ENCODE results near the gene HCFC1R1. TPM values are rescaled to one million over a fixed set of nuclear protein-coding genes. Genes with fewer than 3 reads are reported as not detected.

Gene HCFC1R1
- total and polyA plus RNA-seq, 2 of the 8 experiments (the other 6 are each of a cell fraction or from before 2014, with no cell fraction given), result 72.7 to 138 TPM

- TF ChIP-seq EZH2 (IDR thresholded peaks at IDR 0.05; ENCODE audit: low read depth, low read length, severe bottlenecking) (no peak), BCL11A (IDR thresholded peaks at IDR 0.05; ENCODE audit: low read depth in 2 of 2, low read length in 2 of 2) (no peak), ATF3 (IDR thresholded peaks at IDR 0.05; ENCODE audit: insufficient read depth, low read depth, low read length) (no peak), ZNF274 (IDR thresholded peaks at IDR 0.05; ENCODE audit: borderline replicate concordance, extremely low read depth, low read length) (no peak), SUZ12 (IDR thresholded peaks at IDR 0.05; ENCODE audit: low read length) (no peak), EP300 (IDR thresholded peaks at IDR 0.05; ENCODE audit: borderline replicate concordance in 1 of 2, low read depth in 2 of 2, low read length in 2 of 2) (no peak), KDM1A (IDR thresholded peaks at IDR 0.05; ENCODE audit: borderline replicate concordance, low read length) (no peak), SP4 (IDR thresholded peaks at IDR 0.05; ENCODE audit: low read length) (no peak), SP2 (IDR thresholded peaks at IDR 0.05; ENCODE audit: low read length) (no peak)
These were observed 23.8 kb downstream of the HCFC1R1 start (continued) for GRCh38 chr16:2999929-3000328.

Data from H1 (cell line).